PC-9 (cell line): ENCODE measurements around the gene EXOC4. TPM values are rescaled to one million over a fixed set of nuclear protein-coding genes. Genes with fewer than 3 reads are reported as not detected.

Source experiments
- BruUV-seq: library from RNA; stranded (reverse); fragments of 400-500 nt; replicated peaks from 2 replicates; lab custom pipeline; 2021; lab: Mats Ljungman, UMichigan
- CTCF ChIA-PET: fragments of 300-600 bp; sonication (Branson Sonifier 250); formaldehyde crosslinking; loops from one replicate; lab custom pipeline; 2022; ENCODE audit warnings: antibody characterized with exemption; lab: Charles Lee
- POLR2A ChIA-PET: fragments of 300-600 bp; sonication (Branson Sonifier 250); formaldehyde crosslinking; loops from one replicate; lab custom pipeline; 2022; ENCODE audit warnings: antibody characterized with exemption; ENCODE audit not compliant: unreplicated experiment; lab: Charles Lee
- DNase-seq, 2 experiments: peaks; one replicate each; pipeline versions ENCODE4 v3.0.0 to v3.0.0-alpha.2; 2015 to 2022; ENCODE audit warnings: mixed read lengths in 1 of 2
- H2AFZ ChIP-seq: fragments of 200-600 bp; sonication (generic); 2 replicates; pipeline ENCODE4 v1.8.1; 2017; ENCODE audit warnings: antibody characterized with exemption
- H3F3A ChIP-seq: fragments of 200-600 bp; sonication (generic); 2 replicates; pipeline ENCODE4 v1.8.1; 2017; ENCODE audit warnings: antibody characterized with exemption, mild to moderate bottlenecking, low read depth; ENCODE audit not compliant: insufficient read depth
- H3K27ac ChIP-seq: fragments of 200-600 bp; sonication (generic); 2 replicates; pipeline ENCODE4 v1.6.1; 2016; ENCODE audit warnings: mixed run types
- H3K27me3 ChIP-seq: fragments of 200-600 bp; sonication (generic); 2 replicates; pipeline ENCODE4 v1.6.1; 2016; ENCODE audit warnings: low read depth, mixed run types; ENCODE audit not compliant: insufficient read depth
- H3K36me3 ChIP-seq: fragments of 200-600 bp; sonication (generic); 2 replicates; pipeline ENCODE4 v1.6.1; 2016; ENCODE audit warnings: low read depth, mixed run types
- H3K4me1 ChIP-seq: fragments of 200-600 bp; sonication (generic); replicated peaks from 2 replicates; pipeline ENCODE4 v1.6.1; 2016; ENCODE audit warnings: mixed run types; ENCODE audit not compliant: insufficient read depth
- H3K4me2 ChIP-seq: fragments of 200-600 bp; sonication (generic); 2 replicates; pipeline ENCODE4 v1.6.1; 2017; ENCODE audit warnings: mixed run types
- H3K4me3 ChIP-seq: fragments of 200-600 bp; sonication (generic); 2 replicates; pipeline ENCODE4 v1.6.1; 2016; ENCODE audit warnings: mixed run types
- H3K79me2 ChIP-seq: fragments of 200-600 bp; sonication (generic); 2 replicates; pipeline ENCODE4 v1.6.1; 2017; ENCODE audit warnings: low read depth, mixed run types
- H3K9me2 ChIP-seq: fragments of 200-600 bp; sonication (generic); 2 replicates; pipeline ENCODE4 v1.8.1; 2017; ENCODE audit warnings: mild to moderate bottlenecking; ENCODE audit not compliant: insufficient read depth
- H3K9me3 ChIP-seq: fragments of 200-600 bp; sonication (generic); 2 replicates; pipeline ENCODE4 v1.8.1; 2016; ENCODE audit warnings: low read depth; ENCODE audit not compliant: insufficient read depth
- H4K20me1 ChIP-seq: fragments of 200-600 bp; sonication (generic); 2 replicates; pipeline ENCODE4 v1.8.1; 2017; ENCODE audit not compliant: insufficient read depth
- CTCF ChIP-seq: fragments of 200-600 bp; sonication (generic); conservative IDR thresholded peaks from 2 replicates; pipeline ENCODE4 v1.6.1; 2017; ENCODE audit warnings: mixed run types, antibody characterized with exemption, mild to moderate bottlenecking, moderate library complexity
- EZH2 ChIP-seq: fragments of 200-600 bp; sonication (generic); IDR thresholded peaks from 2 replicates; pipeline ENCODE4 v1.8.0; 2017; ENCODE audit warnings: antibody characterized with exemption, low read depth
- intact Hi-C: fragments of 100-400 bp; cut with micrococcal nuclease; formaldehyde crosslinking; loops from one replicate; pipeline ENCODE4 v1.10.0; 2022; ENCODE audit not compliant: unreplicated experiment
- total RNA-seq: library from RNA; stranded (reverse); gene quantifications from 2 replicates; pipeline ENCODE4 v1.2.3, GENCODE V29; 2021

EXOC4 gene
- total RNA-seq, 1 experiment from 2014 or later = 101 TPM

- H3K4me2 ChIP-seq = no peak overlapping the region
- no peaks in the 10 kb centered on the region for H4K20me1 ChIP-seq
- H3K9me3 ChIP-seq = no peaks in the 10 kb centered on the region
- no peaks in the 10 kb centered on the region for H3K36me3 ChIP-seq
- ChIA-PET CTCF (no interaction called here), POLR2A (no interaction called here)
- no peaks in the 10 kb centered on the region for H3K79me2 ChIP-seq
- no peak overlapping the region for H3K27ac ChIP-seq
- BruUV-seq = no TSS peak
- H3K4me3 ChIP-seq = no peak overlapping the region
- no peak overlapping the region for H2AFZ ChIP-seq
- intact Hi-C loops = no loop called here
- no peaks in the 10 kb centered on the region for H3K9me2 ChIP-seq
- H3K4me1 ChIP-seq = no peaks in the 10 kb centered on the region
- TF ChIP-seq CTCF (no peak), EZH2 (no peak)
- no peaks in the 10 kb centered on the region for H3K27me3 ChIP-seq
- no peak for DNase-seq
- H3F3A ChIP-seq = no peaks in the 10 kb centered on the region
Observed at GRCh38 chr7:133528796-133529195, 275.9 kb downstream of the EXOC4 start.

- Histone ChIP-seq H3K4me1 (no peaks in the 10 kb centered on the region), H3K27ac (no peak overlapping the region), H3K9me3 (no peaks in the 10 kb centered on the region), H4K20me1 (no peaks in the 10 kb centered on the region), H3K9me2 (no peaks in the 10 kb centered on the region), H3F3A (no peaks in the 10 kb centered on the region), H3K4me3 (no peak overlapping the region), H2AFZ (no peak overlapping the region), H3K36me3 (no peaks in the 10 kb centered on the region), H3K4me2 (no peak overlapping the region), H3K27me3 (no peaks in the 10 kb centered on the region), H3K79me2 (no peaks in the 10 kb centered on the region)
- CTCF ChIA-PET = no interaction called here
- POLR2A ChIA-PET = no interaction called here
- intact Hi-C loops = no loop called here
- TF ChIP-seq CTCF (no peak), EZH2 (no peak)
- BruUV-seq = no TSS peak
- no peak for DNase-seq
Observed at GRCh38 chr7:133529861-133530260, 277.0 kb downstream of the EXOC4 start.

GRCh38 chr7:133530682-133531081 is 277.8 kb downstream of the EXOC4 start:
- no peak for DNase-seq
- Histone ChIP-seq H3K27me3 (no peaks in the 10 kb centered on the region), H3K4me1 (no peaks in the 10 kb centered on the region), H3F3A (no peaks in the 10 kb centered on the region), H3K9me2 (no peaks in the 10 kb centered on the region), H3K9me3 (no peaks in the 10 kb centered on the region), H3K27ac (no peak overlapping the region), H3K36me3 (no peaks in the 10 kb centered on the region), H3K4me2 (no peak overlapping the region), H3K79me2 (no peaks in the 10 kb centered on the region), H2AFZ (no peak overlapping the region), H3K4me3 (no peak overlapping the region), H4K20me1 (no peaks in the 10 kb centered on the region)
- ChIA-PET POLR2A (no interaction called here), CTCF (no interaction called here)
- BruUV-seq = no TSS peak
- no peak for TF ChIP-seq EZH2
- intact Hi-C loops = no loop called here

- intact Hi-C loops = no loop called here
- CTCF ChIA-PET = no interaction called here
- no peaks in the 10 kb centered on the region for H4K20me1 ChIP-seq
Observed at GRCh38 chr7:133534816-133535215, 281.9 kb downstream of the EXOC4 start.

More at GRCh38 chr7:133534816-133535215, 281.9 kb downstream of the EXOC4 start:
- H3K4me2 ChIP-seq = no peak overlapping the region
- POLR2A ChIA-PET = no interaction called here
- H3K27me3 ChIP-seq = no peaks in the 10 kb centered on the region
- no peaks in the 10 kb centered on the region for H3K79me2 ChIP-seq
- TF ChIP-seq CTCF (no peak), EZH2 (no peak)
- H3K9me3 ChIP-seq = no peaks in the 10 kb centered on the region
- H3K36me3 ChIP-seq = no peaks in the 10 kb centered on the region
- no peak for DNase-seq
- no peaks in the 10 kb centered on the region for H3F3A ChIP-seq
- no peak overlapping the region for H2AFZ ChIP-seq
- BruUV-seq = no TSS peak
- no peaks in the 10 kb centered on the region for H3K4me1 ChIP-seq
- no peak overlapping the region for H3K27ac ChIP-seq
- no peaks in the 10 kb centered on the region for H3K9me2 ChIP-seq
- H3K4me3 ChIP-seq = no peak overlapping the region
